WERI-Rb-1 (cell line): Measurements from ENCODE around the gene ABCG8.

Source experiments
- DNase-seq: peaks from one replicate; pipeline ENCODE4 v3.0.0-alpha.2; 2020
- H3K27ac ChIP-seq: fragments of 250-450 bp; sonication (Bioruptor Pico); 2 replicates; pipeline ENCODE4 v1.5.1; 2020; ENCODE audit warnings: mild to moderate bottlenecking, moderate library complexity
- H3K27me3 ChIP-seq: fragments of 250-450 bp; sonication (Bioruptor Pico); 2 replicates; pipeline ENCODE4 v1.5.1; 2021; ENCODE audit warnings: mild to moderate bottlenecking, low read depth, moderate library complexity; ENCODE audit not compliant: insufficient read depth, severe bottlenecking
- H3K36me3 ChIP-seq: fragments of 250-450 bp; sonication (Bioruptor Pico); 2 replicates; pipeline ENCODE4 v1.5.1; 2020; ENCODE audit warnings: mild to moderate bottlenecking, moderate library complexity
- H3K4me3 ChIP-seq: 2 replicates; pipeline ENCODE4 v1.5.1; 2011; ENCODE audit warnings: low read depth, mild to moderate bottlenecking, control low read depth, low read length
- H3K9me3 ChIP-seq: fragments of 250-450 bp; sonication (Bioruptor Pico); 2 replicates; pipeline ENCODE4 v1.5.1; 2021; ENCODE audit warnings: mild to moderate bottlenecking, moderate library complexity; ENCODE audit not compliant: severe bottlenecking
- CTCF ChIP-seq: IDR thresholded peaks from 2 replicates; pipeline ENCODE4 v1.5.1; 2011; ENCODE audit warnings: low read depth, mild to moderate bottlenecking, control low read depth, inconsistent platforms, low read length

Gene ABCG8

GRCh38 chr2:43810452-43810851, 28.3 kb upstream of the ABCG8 start:
- Histone ChIP-seq H3K9me3 (no peaks in the 10 kb centered on the region), H3K4me3 (no peak overlapping the region), H3K27me3 (no peaks in the 10 kb centered on the region), H3K36me3 (no peaks in the 10 kb centered on the region), H3K27ac (no peak overlapping the region)
- TF ChIP-seq CTCF: no peak
- no peak for DNase-seq

- no peak for DNase-seq
- Histone ChIP-seq H3K36me3 (no peaks in the 10 kb centered on the region), H3K4me3 (no peak overlapping the region), H3K27ac (no peak overlapping the region), H3K9me3 (no peaks in the 10 kb centered on the region), H3K27me3 (no peaks in the 10 kb centered on the region)
- TF ChIP-seq CTCF: no peak
These were observed 27.9 kb upstream of the ABCG8 start for GRCh38 chr2:43810888-43811287.

DNA sequence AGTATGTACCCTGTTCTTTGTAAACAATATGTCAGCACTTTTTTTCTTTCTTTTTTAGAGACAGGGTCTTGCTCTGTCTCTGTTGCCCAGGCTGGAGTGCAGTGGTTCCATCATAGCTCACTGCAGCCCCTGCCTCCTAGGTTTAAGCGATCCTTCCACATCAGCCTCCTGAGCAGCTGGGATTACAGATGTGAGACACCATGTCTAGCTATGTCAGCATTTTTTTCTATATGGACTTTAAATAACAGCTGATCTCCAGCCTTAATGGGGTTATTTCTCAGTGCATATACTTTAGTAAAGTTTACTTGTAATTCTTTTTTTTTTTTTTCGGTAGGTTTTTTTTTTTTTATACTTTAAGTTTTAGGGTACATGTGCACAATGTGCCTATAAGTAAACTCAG, 26.8 kb upstream of the ABCG8 start:
- Histone ChIP-seq H3K4me3 (no peak overlapping the region), H3K27ac (no peak overlapping the region), H3K27me3 (no peaks in the 10 kb centered on the region), H3K36me3 (no peaks in the 10 kb centered on the region), H3K9me3 (no peaks in the 10 kb centered on the region)
- DNase-seq: no peak
- TF ChIP-seq CTCF: no peak

- no peak overlapping the region for H3K27ac ChIP-seq
- no peaks in the 10 kb centered on the region for H3K9me3 ChIP-seq
- no peak for TF ChIP-seq CTCF
- no peaks in the 10 kb centered on the region for H3K36me3 ChIP-seq
- no peak overlapping the region for H3K4me3 ChIP-seq
- DNase-seq: no peak
- no peaks in the 10 kb centered on the region for H3K27me3 ChIP-seq
These were observed 25.8 kb upstream of the ABCG8 start for GRCh38 chr2:43812947-43813346.

DNA sequence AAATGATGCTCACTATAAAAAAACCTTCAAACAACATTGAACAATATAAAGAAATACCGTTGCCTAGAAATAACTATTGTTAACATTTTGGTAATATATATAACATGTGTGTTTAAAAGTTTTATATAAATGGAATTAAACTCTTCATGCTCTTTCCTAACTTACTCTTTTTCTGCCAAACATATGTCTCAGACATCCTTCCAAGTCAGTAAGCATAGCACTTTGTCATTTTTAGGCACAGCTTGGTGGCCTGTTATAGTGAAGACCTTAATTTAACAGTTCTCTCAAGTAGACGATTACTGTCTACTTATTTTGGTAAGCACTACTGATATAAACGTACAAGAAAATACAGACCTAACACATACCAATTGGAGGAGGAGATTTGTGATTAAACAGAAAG, 24.1 kb upstream of the ABCG8 start:
- no peak for DNase-seq
- Histone ChIP-seq H3K4me3 (no peak overlapping the region), H3K27me3 (no peaks in the 10 kb centered on the region)

More for the DNA sequence above, 24.1 kb upstream of the ABCG8 start:
- TF ChIP-seq CTCF: no peak
- no peaks in the 10 kb centered on the region for H3K9me3 ChIP-seq
- H3K27ac ChIP-seq: no peak overlapping the region
- H3K36me3 ChIP-seq: no peaks in the 10 kb centered on the region
